H1 (cell line): Measurements from ENCODE around the gene ARL10. TPM values are rescaled to one million over a fixed set of nuclear protein-coding genes. Genes with fewer than 3 reads are reported as not detected.

Source experiments
- CTCF ChIA-PET: fragments of 300-600 bp; sonication (Branson Sonifier 250); formaldehyde crosslinking; loops from one replicate; lab custom pipeline; 2021; ENCODE audit not compliant: partially characterized antibody; lab: Charles Lee
- POLR2A ChIA-PET: fragments of 300-600 bp; sonication (Branson Sonifier 250); formaldehyde crosslinking; loops from one replicate; lab custom pipeline; 2021; ENCODE audit warnings: inconsistent platforms; ENCODE audit not compliant: partially characterized antibody; lab: Charles Lee
- DNase-seq, 2 experiments: peaks; one replicate each; pipeline versions ENCODE4 v3.0.0 to v3.0.0-alpha.2; 2010 to 2022; ENCODE audit warnings: low spot score in 2 of 2, low read depth in 1 of 2, mixed read lengths in 1 of 2
- FAIRE-seq: peaks from 2 replicates; lab custom pipeline; 2011; peaks lifted over from hg19 to GRCh38; lab: Jason Lieb, UNC
- H2AFZ ChIP-seq: 2 replicates; pipeline ENCODE4 v1.8.1; 2012; ENCODE audit warnings: low read length, inconsistent platforms
- H2AK5ac ChIP-seq: 2 replicates; pipeline ENCODE4 v1.6.1; 2013; ENCODE audit warnings: low read depth, low read length
- H2BK120ac ChIP-seq: replicated peaks from 2 replicates; pipeline ENCODE3; 2013; ENCODE audit warnings: low read depth, low read length, inconsistent platforms
- H2BK12ac ChIP-seq: 2 replicates; pipeline ENCODE4 v1.6.1; 2013; ENCODE audit warnings: low read depth, low read length
- H2BK15ac ChIP-seq: 2 replicates; pipeline ENCODE4 v1.6.1; 2013; ENCODE audit warnings: low read length
- H2BK20ac ChIP-seq: 2 replicates; pipeline ENCODE4 v1.6.1; 2013; ENCODE audit warnings: low read length
- H2BK5ac ChIP-seq: 2 replicates; pipeline ENCODE4 v1.6.1; 2013; ENCODE audit warnings: low read depth, low read length
- H3K14ac ChIP-seq: 2 replicates; pipeline ENCODE4 v1.6.1; 2013; ENCODE audit warnings: inconsistent platforms; ENCODE audit not compliant: insufficient read length
- H3K18ac ChIP-seq: 2 replicates; pipeline ENCODE4 v1.6.1; 2013; ENCODE audit warnings: low read length; ENCODE audit errors: extremely low read depth
- H3K23ac ChIP-seq: 2 replicates; pipeline ENCODE4 v1.6.1; 2013; ENCODE audit warnings: inconsistent platforms; ENCODE audit not compliant: insufficient read length
- H3K23me2 ChIP-seq: 2 replicates; pipeline ENCODE4 v1.6.1; 2013; ENCODE audit warnings: low read depth, low read length
- H3K27ac ChIP-seq: 2 replicates; pipeline ENCODE4 v1.6.1; 2011; ENCODE audit warnings: low read depth, low read length, inconsistent platforms
- H3K27me3 ChIP-seq, 4 experiments: replicated peaks in 1 of 4; 1 replicate in 1 of 4; 2 replicates in 3 of 4; pipeline versions ENCODE4 v1.6.1 to v1.8.1; 2011 to 2013; ENCODE audit warnings: low read length in 3 of 4, mild to moderate bottlenecking in 3 of 4, inconsistent platforms in 2 of 4, mixed read lengths in 2 of 4, moderate library complexity in 1 of 4; ENCODE audit not compliant: control insufficient read depth in 3 of 4, insufficient read depth in 3 of 4; ENCODE audit errors: extremely low read depth in 1 of 4
- H3K36me3 ChIP-seq, 4 experiments: 2 replicates each; pipeline versions ENCODE4 v1.6.1 to v1.8.1; 2011 to 2013; ENCODE audit warnings: mild to moderate bottlenecking in 4 of 4, low read length in 3 of 4, moderate library complexity in 2 of 4, control low read depth in 1 of 4, inconsistent platforms in 1 of 4; ENCODE audit not compliant: insufficient read depth in 4 of 4, control insufficient read depth in 2 of 4
- H3K4ac ChIP-seq: replicated peaks from 2 replicates; pipeline ENCODE3; 2013; ENCODE audit warnings: low read length, low read depth, mixed read lengths, inconsistent platforms; ENCODE audit not compliant: insufficient read length
- H3K4me1 ChIP-seq, 4 experiments: replicated peaks in 1 of 4; 1 replicate in 1 of 4; 2 replicates in 3 of 4; pipeline versions ENCODE4 v1.6.1 to v1.8.1; 2011 to 2013; ENCODE audit warnings: low read length in 3 of 4, inconsistent platforms in 2 of 4, mixed read lengths in 1 of 4; ENCODE audit not compliant: insufficient read depth in 4 of 4, control insufficient read depth in 3 of 4
- H3K4me2 ChIP-seq, 2 experiments: 2 replicates each; pipeline versions ENCODE4 v1.6.1 to v1.8.1; 2011 to 2013; ENCODE audit warnings: low read depth in 2 of 2, low read length in 2 of 2, control low read depth in 1 of 2, inconsistent platforms in 1 of 2, mild to moderate bottlenecking in 1 of 2; ENCODE audit not compliant: insufficient read depth in 1 of 2
- H3K4me3 ChIP-seq, 4 experiments: fragments of 200-600, 300-600 bp in 1 of 4; sonication (generic), shearing (Covaris generic), sonication (Bioruptor Twin) in 1 of 4; 2 replicates each; pipeline versions ENCODE4 v1.5.1 to v1.8.1; 2011 to 2016; ENCODE audit warnings: low read length in 4 of 4, low read depth in 3 of 4, control low read depth in 2 of 4, inconsistent platforms in 2 of 4, mild to moderate bottlenecking in 2 of 4, mixed read lengths in 1 of 4, moderate library complexity in 1 of 4; ENCODE audit not compliant: insufficient read depth in 2 of 4; ENCODE audit errors: extremely low read depth in 1 of 4
- H3K56ac ChIP-seq: replicated peaks from 2 replicates; pipeline ENCODE3; 2013; ENCODE audit warnings: low read depth, mild to moderate bottlenecking, mixed read lengths, low read length, inconsistent platforms; ENCODE audit not compliant: insufficient read length
- H3K79me1 ChIP-seq: 2 replicates; pipeline ENCODE4 v1.6.1; 2013; ENCODE audit warnings: low read depth, low read length, control low read depth
- H3K79me2 ChIP-seq, 2 experiments: 2 replicates each; pipeline versions ENCODE4 v1.6.1 to v1.8.1; 2012 to 2013; ENCODE audit warnings: low read length in 2 of 2, mild to moderate bottlenecking in 2 of 2, inconsistent platforms in 1 of 2; ENCODE audit not compliant: insufficient read depth in 2 of 2, control insufficient read depth in 1 of 2
- H3K9ac ChIP-seq, 4 experiments: replicated peaks in 1 of 4; 1 replicate in 1 of 4; 2 replicates in 3 of 4; pipeline versions ENCODE4 v1.6.1 to v1.8.1; 2011 to 2013; ENCODE audit warnings: low read depth in 3 of 4, low read length in 3 of 4, control low read depth in 2 of 4, mild to moderate bottlenecking in 2 of 4, moderate library complexity in 2 of 4, inconsistent platforms in 1 of 4; ENCODE audit errors: extremely low read depth in 1 of 4
- H3K9me3 ChIP-seq, 2 experiments: 2 replicates each; pipeline versions ENCODE4 v1.6.1 to v1.8.1; 2012 to 2013; ENCODE audit warnings: mild to moderate bottlenecking in 2 of 2, moderate library complexity in 2 of 2, control low read depth in 1 of 2, inconsistent platforms in 1 of 2, low read depth in 1 of 2, low read length in 1 of 2, mixed read lengths in 1 of 2; ENCODE audit not compliant: insufficient read depth in 2 of 2
- H4K20me1 ChIP-seq, 2 experiments: replicated peaks in 1 of 2; 2 replicates each; pipeline versions ENCODE3 to v1.8.1; 2011 to 2013; ENCODE audit warnings: inconsistent platforms in 2 of 2, low read length in 2 of 2, mild to moderate bottlenecking in 1 of 2; ENCODE audit not compliant: insufficient read depth in 2 of 2, control insufficient read depth in 1 of 2
- H4K5ac ChIP-seq: 2 replicates; pipeline ENCODE4 v1.6.1; 2013; ENCODE audit warnings: low read length, low read depth, mixed read lengths, inconsistent platforms; ENCODE audit not compliant: insufficient read length
- H4K8ac ChIP-seq: 2 replicates; pipeline ENCODE4 v1.8.0; 2013; ENCODE audit warnings: mild to moderate bottlenecking, moderate library complexity, low read length, inconsistent platforms; ENCODE audit not compliant: insufficient read depth; ENCODE audit errors: extremely low read depth
- H4K91ac ChIP-seq: replicated peaks from 2 replicates; pipeline ENCODE3; 2013; ENCODE audit warnings: low read length, mixed read lengths, inconsistent platforms; ENCODE audit not compliant: insufficient read length
- BCL11A ChIP-seq, 2 experiments: IDR thresholded peaks; one replicate each; pipeline ENCODE4 v1.6.1; 2011; ENCODE audit warnings: low read depth in 2 of 2, low read length in 2 of 2, mild to moderate bottlenecking in 2 of 2
- BRCA1 ChIP-seq: IDR thresholded peaks from 2 replicates; pipeline ENCODE4 v1.6.1; 2012; ENCODE audit warnings: low read depth, low read length, improper control_type of control experiment
- CHD1 ChIP-seq: IDR thresholded peaks from 2 replicates; pipeline ENCODE4 v1.6.1; 2012; ENCODE audit warnings: low read depth, low read length, improper control_type of control experiment
- CHD2 ChIP-seq: IDR thresholded peaks from 2 replicates; pipeline ENCODE4 v1.6.1; 2012; ENCODE audit warnings: low read length, improper control_type of control experiment
- HDAC6 ChIP-seq: IDR thresholded peaks from one replicate; pipeline ENCODE4 v1.7.1; 2012; ENCODE audit warnings: low read depth, mild to moderate bottlenecking, inconsistent platforms, low read length, moderate library complexity
- JUN ChIP-seq: IDR thresholded peaks from 2 replicates; pipeline ENCODE4 v1.6.1; 2011; ENCODE audit warnings: low read depth, mild to moderate bottlenecking, improper control_type of control experiment, low read length
- JUND ChIP-seq: IDR thresholded peaks from 2 replicates; pipeline ENCODE4 v1.6.1; 2011; ENCODE audit warnings: mild to moderate bottlenecking, improper control_type of control experiment, low read length
- POLR2A ChIP-seq, 2 experiments: IDR thresholded peaks; 1 replicate in 1 of 2; 2 replicates in 1 of 2; pipeline ENCODE4 v1.6.1; 2011; ENCODE audit warnings: low read depth in 2 of 2, low read length in 2 of 2, mild to moderate bottlenecking in 2 of 2; ENCODE audit errors: control extremely low read depth in 1 of 2
- RNF2 ChIP-seq: fragments of 200-900, 300-1000 bp; sonication (generic); IDR thresholded peaks from 2 replicates; pipeline ENCODE4 v1.7.1; 2016; ENCODE audit warnings: borderline replicate concordance, low read depth, mild to moderate bottlenecking, antibody characterized with exemption, low read length; ENCODE audit not compliant: poor library complexity, severe bottlenecking; ENCODE audit errors: missing control alignments
- SIN3A ChIP-seq, 2 experiments: IDR thresholded peaks in 1 of 2; conservative IDR thresholded peaks in 1 of 2; 2 replicates each; pipeline ENCODE4 v1.6.1; 2011 to 2012; ENCODE audit warnings: low read length in 2 of 2, improper control_type of control experiment in 1 of 2, low read depth in 1 of 2, mild to moderate bottlenecking in 1 of 2
- SRF ChIP-seq: IDR thresholded peaks from 2 replicates; pipeline ENCODE4 v1.6.1; 2011; ENCODE audit warnings: mild to moderate bottlenecking, low read depth, low read length, moderate library complexity
- SUZ12 ChIP-seq: fragments of 200-600 bp; sonication (generic); IDR thresholded peaks from 2 replicates; pipeline ENCODE4 v1.6.1; 2012; ENCODE audit warnings: mild to moderate bottlenecking, inconsistent platforms, low read length, moderate library complexity, mixed read lengths
- WGBS, 2 experiments: shearing (Covaris generic) in 1 of 2; methylation state at CpG; one replicate each; pipeline versions ENCODE4 v1.1.6 to v1.1.7; 2013 to 2015; ENCODE audit warnings: low lambda C conversion rate in 2 of 2, mixed read lengths in 2 of 2, inconsistent platforms in 1 of 2, low coverage in 1 of 2, missing lambda C conversion rate in 1 of 2; ENCODE audit not compliant: insufficient replicate concordance in 2 of 2, insufficient coverage in 1 of 2, insufficient read length in 1 of 2; ENCODE audit errors: extremely low coverage in 1 of 2, missing lambda C conversion rate in 1 of 2; 5-methylcytosine and 5-hydroxymethylcytosine counted together
- polyA plus RNA-seq, 7 experiments: library from polyadenylated mRNA; depleted of rRNA in 3 of 7; stranded (reverse) in 5 of 7; unstranded in 2 of 7; fragments of >200 nt in 5 of 7; fragments of 200-250 nt in 2 of 7; gene quantifications; 1 replicate in 5 of 7; 2 replicates in 1 of 7; 4 replicates in 1 of 7; pipeline versions ENCODE4 v1.2.1 to v1.2.3, GENCODE V29; 2011 to 2013; ENCODE audit warnings: missing spikeins in 2 of 7, mixed read lengths in 2 of 7
- total RNA-seq: library from RNA; stranded (reverse); fragmentation: NEBNext Ultra II Directional; extraction: Animal tissue kit (Norgen Biotek cat#: 25700); gene quantifications from 2 replicates; pipeline ENCODE4 v1.2.1, GENCODE V29; 2021

The ARL10 gene
- total and polyA plus RNA-seq, 2 of the 8 experiments (the other 6 are each of a cell fraction or from before 2014, with no cell fraction given): 3.1 to 7.4 TPM

DNA sequence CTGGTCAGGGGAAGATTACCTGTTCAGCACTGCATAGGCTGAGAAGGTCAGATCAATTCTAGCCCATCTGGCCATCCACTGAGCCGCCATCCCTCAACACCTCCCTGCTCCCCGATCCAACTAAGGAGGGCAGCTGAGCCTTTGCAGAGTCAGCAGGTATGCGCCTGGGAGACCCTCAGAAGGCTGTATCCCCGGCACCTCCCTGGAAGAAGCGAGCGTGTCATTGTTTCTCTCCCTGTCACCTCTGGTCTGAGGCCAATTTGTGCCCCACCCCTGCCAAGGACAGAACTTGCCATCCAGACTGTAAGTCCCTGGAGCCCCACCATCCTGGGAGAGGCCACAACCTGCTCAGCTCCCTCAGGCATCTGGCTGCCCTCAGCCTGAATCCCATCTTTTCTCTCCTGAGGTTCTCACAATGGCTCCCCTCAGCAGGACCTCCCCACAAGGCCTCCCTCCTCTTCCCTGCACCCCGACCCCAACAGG is 48.5 kb downstream of the ARL10 start:
- Histone ChIP-seq H3K9ac (no peak overlapping the region), H3K27me3 (peaks cover 0 to 11% (median 9%) of the 10 kb centered on the region in 4 experiments; a peak in 6 of 7 replicates)

More for the DNA sequence above, 48.5 kb downstream of the ARL10 start:
- no peak for FAIRE-seq
- Histone ChIP-seq H4K5ac (no peak overlapping the region), H2AK5ac (no peak overlapping the region), H3K18ac (no peak overlapping the region), H3K27ac (no peak overlapping the region), H4K20me1 (peaks cover 0 to 2% of the 10 kb centered on the region in 2 experiments), H2BK20ac (no peak overlapping the region), H3K79me1 (no peaks in the 10 kb centered on the region), H4K91ac (no peak overlapping the region), H3K9me3 (no peaks in the 10 kb centered on the region; a peak in 1 of 4 replicates), H3K56ac (no peak overlapping the region)
- POLR2A ChIA-PET: no interaction called here
- TF ChIP-seq SUZ12 (no peak), RNF2 (no peak), JUND (no peak), SIN3A (conservative IDR thresholded peaks at IDR 0.05 in 1 of 2, IDR thresholded peaks at IDR 0.05 in 1 of 2; ENCODE audit: low read depth in 1 of 2, low read length in 2 of 2) (no peak), HDAC6 (no peak), BRCA1 (no peak), BCL11A (IDR thresholded peaks at IDR 0.05; ENCODE audit: low read depth in 2 of 2, low read length in 2 of 2) (no peak), CHD1 (no peak), JUN (no peak), CHD2 (no peak), SRF (no peak), POLR2A (IDR thresholded peaks at IDR 0.05; ENCODE audit: control extremely low read depth in 1 of 2, low read depth in 2 of 2, low read length in 2 of 2) (no peak)
- TF ChIP-seq, all 59 proteins: peak for 0
- no peaks in the 10 kb centered on the region; the same call in 1 of the 2 replicates for H3K23me2 ChIP-seq
- no peak overlapping the region for H3K4ac ChIP-seq
- H3K23ac ChIP-seq: no peak overlapping the region
- no peak overlapping the region for H2BK12ac ChIP-seq
- H3K4me2 ChIP-seq: no peak overlapping the region
- CTCF ChIA-PET: interaction anchor here (0.5 kb wide), 1 partner anchor 138 kb away, joined by 3 read pairs; no protein-coding TSS in a partner anchor
- no peaks in the 10 kb centered on the region for H3K79me2 ChIP-seq
- H2AFZ ChIP-seq: no peak overlapping the region
- H2BK5ac ChIP-seq: no peak overlapping the region
- H3K4me1 ChIP-seq: peaks cover 0 to 3% (median 0%) of the 10 kb centered on the region in 4 experiments; a peak in 4 of 7 replicates
- no peak overlapping the region for H3K4me3 ChIP-seq
- no peak overlapping the region for H3K14ac ChIP-seq
- DNase-seq: no peak
- H2BK15ac ChIP-seq: no peak overlapping the region
- no peak overlapping the region; the same call in 1 of the 2 replicates for H4K8ac ChIP-seq
- H2BK120ac ChIP-seq: no peak overlapping the region
- 73% methylated on average over 7 of the region's 7 CpGs; no CpG with 5 or more reads in 1 of the 2 experiments for WGBS, 2 experiments
- 0 out of 8 replicates have a peak, but pooled peaks cover 0 to 2% (median 0%) of the 10 kb centered on the region in 4 experiments for H3K36me3 ChIP-seq
